Glutamatergic neuron (in vitro differentiated cells): ENCODE measurements around the gene COG2. TPM values are rescaled to one million over a fixed set of nuclear protein-coding genes. Genes with fewer than 3 reads are reported as not detected.

ENCODE experiments used
- DNase-seq: peaks from one replicate; pipeline ENCODE4 v3.0.0; 2022
- H3K27ac Mint-ChIP-seq: one replicate; pipeline ENCODE4 v1.8.0; 2020; ENCODE audit warnings: mild to moderate bottlenecking, mixed read lengths, inconsistent platforms; ENCODE audit not compliant: unreplicated experiment
- H3K27me3 Mint-ChIP-seq: one replicate; pipeline ENCODE4 v1.8.0; 2020; ENCODE audit warnings: mild to moderate bottlenecking, moderate library complexity, mixed read lengths, inconsistent platforms; ENCODE audit not compliant: unreplicated experiment
- H3K36me3 Mint-ChIP-seq: one replicate; pipeline ENCODE4 v1.8.0; 2020; ENCODE audit warnings: mild to moderate bottlenecking, mixed read lengths, inconsistent platforms; ENCODE audit not compliant: unreplicated experiment
- H3K4me1 Mint-ChIP-seq: one replicate; pipeline ENCODE4 v1.8.0; 2020; ENCODE audit warnings: mild to moderate bottlenecking, low read depth, mixed read lengths, inconsistent platforms; ENCODE audit not compliant: unreplicated experiment
- H3K4me3 Mint-ChIP-seq: one replicate; pipeline ENCODE4 v1.8.0; 2020; ENCODE audit warnings: mild to moderate bottlenecking, mixed read lengths, inconsistent platforms; ENCODE audit not compliant: unreplicated experiment
- H3K9me3 Mint-ChIP-seq: one replicate; pipeline ENCODE4 v1.8.0; 2020; ENCODE audit warnings: mild to moderate bottlenecking, moderate library complexity, mixed read lengths, inconsistent platforms; ENCODE audit not compliant: unreplicated experiment
- CTCF ChIP-seq: fragments of 200-600 bp; sonication (generic); IDR thresholded peaks from one replicate; pipeline ENCODE4 v1.5.0; 2021; ENCODE audit not compliant: partially characterized antibody, unreplicated experiment
- total RNA-seq: library from RNA; stranded (reverse); fragmentation: NEBNext Ultra II Directional; extraction: Animal tissue kit (Norgen Biotek cat#: 25700); gene quantifications from one replicate; pipeline ENCODE4 v1.2.1, GENCODE V29; 2021; ENCODE audit not compliant: unreplicated experiment

The COG2 gene
- total RNA-seq, 1 donor from 2014 or later, result 29.0 TPM

DNA sequence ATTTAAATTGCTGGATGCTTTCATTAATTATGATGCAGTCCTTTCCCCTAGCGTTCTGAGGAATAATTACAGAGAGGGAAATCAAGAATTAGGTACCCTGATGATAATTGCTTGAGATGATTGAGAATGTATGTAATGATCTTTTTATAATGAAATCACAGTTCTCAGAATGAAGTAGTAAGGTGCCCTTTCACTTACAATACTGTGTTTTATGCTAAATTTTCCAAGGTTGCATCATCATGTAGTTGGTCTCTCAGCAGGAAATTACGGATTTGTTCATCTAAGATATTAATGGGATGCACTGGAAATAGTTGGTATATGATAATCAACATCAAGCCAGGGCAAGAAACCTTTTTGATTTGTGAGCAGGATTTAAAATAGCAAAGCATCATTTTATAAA, 37.5 kb downstream of the COG2 start:
- H3K27me3 Mint-ChIP-seq, result peaks cover 4% of the 10 kb centered on the region
- TF ChIP-seq CTCF, result no peak
- H3K9me3 Mint-ChIP-seq, result no peaks in the 10 kb centered on the region
- H3K4me1 Mint-ChIP-seq, result peaks cover 13% of the 10 kb centered on the region
- no peak overlapping the region for H3K27ac Mint-ChIP-seq
- no peak for DNase-seq
- H3K4me3 Mint-ChIP-seq, result no peak overlapping the region
- H3K36me3 Mint-ChIP-seq, result peaks cover 14% of the 10 kb centered on the region

DNA sequence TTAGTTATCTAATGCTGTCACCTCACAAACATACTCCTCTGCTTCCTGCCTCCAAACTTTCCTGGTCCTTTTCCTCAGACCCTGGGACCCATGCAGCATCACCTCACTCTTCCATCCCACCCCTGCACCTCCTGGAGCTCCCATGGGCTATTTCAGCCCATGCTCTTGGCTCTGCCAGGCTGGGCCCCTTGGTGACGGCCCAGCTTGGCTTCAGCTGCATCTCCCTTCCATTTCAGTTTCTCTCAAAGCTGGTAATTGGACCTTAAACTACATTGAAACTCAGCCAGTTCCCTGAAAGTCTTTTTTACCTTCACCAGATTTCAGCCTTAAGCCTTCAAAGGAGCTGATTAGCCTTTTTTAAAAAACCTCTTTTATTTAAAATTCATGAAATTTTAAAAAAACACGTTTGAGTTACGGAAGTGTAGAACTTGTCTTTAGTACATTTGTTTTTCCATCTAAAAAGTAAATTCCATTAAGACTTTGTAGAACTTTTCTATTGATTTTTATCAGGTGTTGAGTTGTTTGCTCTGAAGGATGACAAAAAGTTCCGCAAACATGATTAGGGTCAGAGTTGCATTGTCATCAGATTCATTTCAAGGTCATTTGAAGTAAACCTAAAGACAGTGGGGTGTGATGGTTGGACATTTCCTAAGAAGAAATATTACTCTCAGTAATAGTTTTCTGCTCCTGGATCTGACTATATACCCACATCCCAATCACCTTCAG, 38.2 kb downstream of the COG2 start:
- no peak overlapping the region for H3K4me3 Mint-ChIP-seq
- DNase-seq, result no peak
- peaks cover 13% of the 10 kb centered on the region for H3K4me1 Mint-ChIP-seq
- H3K27me3 Mint-ChIP-seq, result peaks cover 4% of the 10 kb centered on the region
- peaks cover 14% of the 10 kb centered on the region for H3K36me3 Mint-ChIP-seq
- no peak overlapping the region for H3K27ac Mint-ChIP-seq
- TF ChIP-seq CTCF, result no peak
- H3K9me3 Mint-ChIP-seq, result no peaks in the 10 kb centered on the region

GRCh38 chr1:230681599-230681998, 39.3 kb downstream of the COG2 start:
- peaks cover 5% of the 10 kb centered on the region for H3K36me3 Mint-ChIP-seq
- peaks cover 4% of the 10 kb centered on the region for H3K27me3 Mint-ChIP-seq
- no peak for DNase-seq
- H3K4me1 Mint-ChIP-seq, result peaks cover 13% of the 10 kb centered on the region
- no peak for TF ChIP-seq CTCF
- no peak overlapping the region for H3K27ac Mint-ChIP-seq
- no peak overlapping the region for H3K4me3 Mint-ChIP-seq
- no peaks in the 10 kb centered on the region for H3K9me3 Mint-ChIP-seq

GRCh38 chr1:230682274-230682673, 40.0 kb downstream of the COG2 start:
- no peaks in the 10 kb centered on the region for H3K36me3 Mint-ChIP-seq
- H3K27ac Mint-ChIP-seq, result peak overlapping the region; percentile 80
- H3K4me3 Mint-ChIP-seq, result peak overlapping the region; percentile 43
- TF ChIP-seq CTCF, result no peak
- no peaks in the 10 kb centered on the region for H3K9me3 Mint-ChIP-seq
- H3K27me3 Mint-ChIP-seq, result peaks cover 4% of the 10 kb centered on the region
- no peak for DNase-seq
- peaks cover 13% of the 10 kb centered on the region for H3K4me1 Mint-ChIP-seq

DNA sequence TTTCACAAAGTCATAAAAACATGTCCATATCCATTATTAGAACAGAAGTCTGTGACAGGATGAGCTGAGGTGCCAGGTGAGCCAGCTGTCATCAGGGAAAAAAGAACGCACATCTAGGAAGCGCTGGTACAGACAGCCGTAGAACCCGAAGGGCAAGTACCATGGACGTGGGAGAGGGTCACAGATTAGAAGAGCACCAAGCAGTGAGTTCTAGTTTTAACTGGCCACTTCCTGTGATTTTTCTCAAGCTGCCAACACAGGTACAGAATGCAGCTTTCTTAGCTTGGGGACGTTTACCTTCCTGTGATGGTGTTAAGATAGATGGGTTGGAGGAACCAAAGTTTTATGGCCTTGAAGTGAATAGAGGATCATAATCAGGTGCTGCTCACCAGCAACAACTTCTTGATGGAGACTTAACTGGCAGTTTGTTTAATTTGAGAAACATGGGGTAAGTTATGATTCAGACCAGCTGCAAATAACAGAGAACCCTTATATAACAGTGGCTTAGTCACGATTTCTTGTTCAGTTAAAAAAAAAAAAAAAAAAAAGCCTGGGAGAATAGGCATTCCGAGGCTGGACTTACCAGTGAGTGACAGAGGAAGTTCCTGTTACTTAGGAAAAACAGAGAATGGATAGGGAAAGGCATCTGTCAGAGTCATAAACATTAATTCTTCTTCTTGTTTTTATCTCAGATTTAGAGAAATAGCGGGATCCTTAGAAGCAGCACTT, 40.8 kb downstream of the COG2 start:
- peaks cover 4% of the 10 kb centered on the region for H3K27me3 Mint-ChIP-seq
- H3K4me3 Mint-ChIP-seq, result no peak overlapping the region
- no peak for DNase-seq
- H3K9me3 Mint-ChIP-seq, result no peaks in the 10 kb centered on the region
- H3K4me1 Mint-ChIP-seq, result peaks cover 13% of the 10 kb centered on the region
- TF ChIP-seq CTCF, result no peak
- H3K27ac Mint-ChIP-seq, result peak overlapping the region; percentile 75
- no peaks in the 10 kb centered on the region for H3K36me3 Mint-ChIP-seq
